ENCODE results near the gene SCO2.

Gene SCO2

GRCh38 chr22:50476868-50477267, 48.5 kb downstream of the SCO2 start:
- DNase-seq (ENCODE audit: low spot score) = no peak

- no peak for DNase-seq (ENCODE audit: low spot score)
Observed at GRCh38 chr22:50475652-50476002, 49.8 kb downstream of the SCO2 start.

DNA sequence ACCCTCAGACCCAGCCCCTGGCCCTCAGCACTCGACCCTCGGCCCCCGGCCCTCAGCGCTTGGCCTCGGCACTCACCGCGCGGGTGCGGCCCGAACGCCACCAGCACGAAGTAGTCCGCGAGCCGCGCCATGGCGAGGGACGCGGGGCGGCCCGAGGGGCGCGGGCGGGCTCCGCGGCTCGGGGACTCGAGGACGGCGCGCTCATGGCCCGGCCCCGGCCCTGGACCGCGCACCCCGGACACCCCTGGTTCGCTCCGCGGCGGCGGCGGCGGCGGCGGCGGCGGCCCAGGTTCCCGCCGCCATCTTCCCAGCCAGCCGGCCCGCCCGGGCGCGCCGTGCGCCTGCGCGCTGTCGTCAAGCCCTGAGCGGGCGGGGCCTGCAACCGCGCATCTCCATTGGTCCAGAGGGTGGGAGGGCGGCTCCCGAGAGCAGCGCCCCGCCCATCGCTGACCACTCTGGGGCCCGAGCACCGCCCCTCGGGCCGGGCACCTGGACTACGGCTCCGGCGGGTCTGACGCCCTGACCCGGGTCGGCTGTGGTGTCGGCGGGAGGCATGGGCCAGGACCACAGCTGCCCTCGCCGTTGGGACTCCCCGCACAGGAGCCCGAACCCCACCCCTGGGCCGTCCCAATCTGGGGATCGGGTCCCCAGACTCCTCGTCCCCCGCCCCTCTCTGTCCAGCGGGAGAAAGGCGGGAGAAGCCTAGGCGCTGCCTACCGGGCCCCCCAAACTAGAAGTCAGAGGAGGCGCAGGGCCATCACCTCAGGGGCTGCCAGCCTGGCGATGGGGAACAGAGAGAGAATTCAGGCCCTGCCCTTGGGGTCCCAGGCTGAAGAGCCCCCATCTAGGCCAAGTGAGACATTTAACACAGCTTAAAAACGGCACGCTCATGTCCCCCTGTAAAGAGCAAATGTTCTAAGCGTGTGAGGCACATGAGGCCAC, 50.4 kb downstream of the SCO2 start, which contains the start of gene SBF1:
TSS of gene SBF1 (minus strand) at position 326 of the 942 bp plus-strand sequence. CDS start at position 131, 195 bp downstream.
- peak; percentile 92 for DNase-seq (ENCODE audit: low spot score)

DNA sequence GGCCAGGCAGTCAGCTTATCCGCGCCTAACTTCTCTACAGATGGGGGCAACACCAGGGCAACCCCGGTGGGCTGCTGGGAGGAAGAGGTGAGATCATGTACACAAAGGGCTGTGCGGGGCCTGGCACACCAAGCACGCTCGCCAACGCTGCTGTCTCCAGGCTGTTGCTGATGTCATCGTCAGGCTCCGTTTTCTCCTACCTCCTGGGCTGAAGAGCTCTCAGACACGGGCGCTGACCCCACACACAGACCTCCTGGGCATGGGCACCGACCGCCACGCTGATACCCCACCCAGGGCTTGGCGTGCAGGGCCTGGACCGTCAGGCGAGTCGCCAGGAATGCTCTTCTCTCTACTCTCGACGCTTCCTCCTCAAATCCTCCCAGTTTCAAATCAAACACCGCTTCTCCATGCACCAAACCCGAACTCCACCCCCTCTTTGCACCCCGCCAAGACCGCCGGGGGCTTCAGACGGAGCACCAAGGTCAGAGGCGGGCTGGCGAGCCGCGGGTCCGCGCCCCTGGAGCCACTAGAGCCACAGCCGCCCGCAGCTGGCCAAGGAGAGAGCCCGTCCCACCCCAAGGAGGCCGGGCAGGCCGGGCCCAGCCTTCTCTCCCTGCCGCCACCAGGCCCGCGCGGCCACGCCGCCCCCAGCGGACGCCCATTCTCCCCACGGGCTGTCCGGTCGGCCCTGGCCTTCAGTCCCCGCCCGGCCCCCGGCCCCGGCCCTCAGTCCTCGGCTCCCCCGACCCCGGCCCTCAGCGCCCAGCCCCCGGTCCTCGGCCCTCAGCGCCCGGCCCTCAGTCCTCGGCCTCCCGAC, 51.3 kb downstream of the SCO2 start:
- DNase-seq (ENCODE audit: low spot score) = peak; percentile 49
